Amygdala (tissue), 56 donors: Measurements from ENCODE around the gene HECW1.
A peak's percentile ranks its signal among the peaks of the same experiment; 100 is the strongest.
"Not testable (repeated sequence)": the region's sequence is repeated elsewhere in the genome, so short reads cannot be mapped to it uniquely, and the experiment has no call there.

ENCODE experiments used
- DNase-seq, 56 donors: peaks; one replicate each; lab custom pipeline; 2025; lab: John Stamatoyannopoulos, UW

HECW1 gene

DNA sequence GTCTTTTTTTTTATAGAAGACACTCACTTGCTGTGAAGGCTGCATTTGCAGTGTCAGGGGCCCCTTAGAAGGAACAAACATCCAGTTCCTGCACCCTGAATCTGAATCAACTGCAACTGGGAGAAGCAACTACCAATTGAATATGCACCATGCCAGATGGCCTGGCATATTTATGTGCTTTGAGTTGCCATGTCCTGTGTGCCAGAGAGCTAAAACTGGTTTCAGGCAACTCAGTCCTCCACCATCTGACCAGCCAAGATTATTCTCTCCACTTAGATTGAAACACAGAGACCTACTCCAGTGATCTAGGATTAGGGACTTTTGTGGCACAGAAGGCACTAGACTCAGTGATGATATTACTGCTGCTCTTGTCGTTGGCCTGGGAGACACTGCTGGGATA, 225.4 kb downstream of the HECW1 start:
- DNase-seq: no peak

DNA sequence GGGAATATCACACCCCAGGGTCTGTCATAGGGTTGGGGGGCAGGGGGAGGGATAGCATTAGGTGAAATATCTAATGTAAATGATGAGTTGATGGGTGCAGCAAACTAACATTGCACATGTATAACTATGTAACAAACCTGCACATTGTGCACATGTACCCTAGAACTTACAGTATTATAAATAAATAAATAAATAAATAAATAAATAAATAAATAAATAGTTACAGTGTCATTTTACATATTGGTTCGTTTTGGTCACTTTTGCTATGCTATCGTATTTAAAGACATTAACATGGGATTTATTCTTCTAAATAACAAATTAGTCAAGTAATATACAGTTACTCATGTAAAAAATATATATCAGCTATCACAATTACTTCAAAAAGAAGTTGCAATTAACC, 228.7 kb downstream of the HECW1 start:
- DNase-seq: no peak

DNA sequence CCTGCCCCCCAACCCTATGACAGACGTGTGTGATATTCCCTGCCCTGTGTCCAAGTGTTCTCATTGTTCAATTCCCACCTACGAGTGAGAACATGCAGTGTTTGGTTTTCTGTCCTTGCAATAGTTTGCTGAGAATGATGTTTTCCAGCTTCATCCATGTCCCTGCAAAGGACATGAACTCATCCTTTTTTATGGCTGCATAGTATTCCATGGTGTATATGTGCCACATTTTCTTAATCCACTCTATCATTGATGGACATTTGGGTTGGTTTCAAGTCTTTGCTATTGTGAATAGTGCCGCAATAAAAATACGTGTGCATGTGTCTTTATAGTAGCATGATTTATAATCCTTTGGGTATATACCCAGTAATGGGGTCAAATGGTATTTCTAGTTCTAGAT, 231.0 kb downstream of the HECW1 start:
- not testable (repeated sequence) for DNase-seq

DNA sequence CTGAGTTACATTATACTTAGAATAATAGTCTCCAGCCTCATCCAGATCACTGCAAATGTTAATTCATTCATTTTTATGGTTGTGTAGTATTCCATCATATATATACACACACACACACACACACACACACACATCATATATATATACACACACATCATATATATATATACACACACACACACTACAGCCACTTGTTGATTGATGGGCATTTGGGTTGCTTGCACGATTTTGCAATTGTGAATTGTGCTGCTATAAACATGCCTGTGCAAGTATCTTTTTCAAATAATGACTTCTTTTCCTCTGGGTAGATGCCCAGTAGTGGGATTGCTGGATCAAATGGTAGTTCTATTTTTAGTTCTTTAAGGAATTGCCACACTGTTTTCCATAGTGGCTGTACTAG, 233.2 kb downstream of the HECW1 start:
- not testable (repeated sequence) for DNase-seq

DNA sequence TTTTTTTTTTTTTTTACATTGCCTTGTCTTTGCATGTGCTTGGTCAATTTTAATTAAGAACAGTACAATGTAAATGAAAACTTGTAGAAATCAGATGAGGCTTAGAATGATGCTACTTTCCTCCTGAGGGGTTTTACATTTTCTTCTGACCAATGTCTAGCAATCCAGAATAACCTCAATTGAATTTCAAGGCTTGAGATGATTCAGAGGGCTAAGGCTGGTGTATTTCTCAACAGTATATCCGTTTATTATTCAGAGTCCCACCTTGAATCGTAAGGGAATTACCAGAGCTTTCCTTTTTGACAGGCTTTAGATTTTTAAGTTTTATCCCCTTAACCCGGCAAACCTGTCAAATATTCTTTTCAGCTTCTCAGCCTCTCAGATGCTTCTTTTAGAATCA, 239.2 kb downstream of the HECW1 start:
- no peak for DNase-seq

DNA sequence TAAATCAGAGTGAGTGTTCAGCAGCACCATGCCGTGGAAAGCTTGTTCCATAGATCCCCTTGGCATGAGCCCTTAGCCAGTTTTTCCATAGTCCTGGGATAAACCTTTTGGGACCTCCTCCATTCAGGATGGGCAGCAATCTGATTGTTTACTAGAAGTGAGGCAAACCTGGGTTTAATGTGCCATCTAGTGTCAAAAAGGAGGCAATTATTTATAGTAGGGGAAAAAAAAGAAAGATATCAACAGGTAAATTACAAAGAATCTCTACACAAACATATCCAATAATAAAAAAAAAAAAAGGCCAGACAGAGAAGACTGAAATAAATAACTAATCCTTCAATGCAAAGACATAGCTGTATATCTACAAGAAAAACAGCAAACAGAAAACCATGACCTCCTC, 241.5 kb downstream of the HECW1 start:
- DNase-seq: no peak

DNA sequence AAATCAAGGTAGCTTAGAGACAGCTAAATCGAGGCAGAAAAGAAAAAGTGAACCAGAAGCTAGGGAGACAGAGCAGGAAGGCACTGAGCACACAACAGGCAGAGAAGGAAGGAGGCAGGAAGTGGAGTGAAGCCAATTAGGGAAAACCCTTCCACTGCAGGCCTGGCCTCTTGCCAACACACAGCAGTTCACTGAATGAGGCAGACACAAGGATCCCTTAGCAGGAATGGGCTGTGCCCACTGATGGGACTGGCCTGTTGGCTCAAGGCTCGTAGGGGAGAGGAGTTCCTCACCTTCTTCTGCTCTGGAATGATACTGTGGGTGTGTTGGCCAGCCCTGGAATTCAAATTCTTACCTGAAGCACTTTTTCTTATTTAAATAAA, 250.2 kb downstream of the HECW1 start:
- DNase-seq: peak in 14 of 56 donors; percentile 3 to 24 (median 8)

DNA sequence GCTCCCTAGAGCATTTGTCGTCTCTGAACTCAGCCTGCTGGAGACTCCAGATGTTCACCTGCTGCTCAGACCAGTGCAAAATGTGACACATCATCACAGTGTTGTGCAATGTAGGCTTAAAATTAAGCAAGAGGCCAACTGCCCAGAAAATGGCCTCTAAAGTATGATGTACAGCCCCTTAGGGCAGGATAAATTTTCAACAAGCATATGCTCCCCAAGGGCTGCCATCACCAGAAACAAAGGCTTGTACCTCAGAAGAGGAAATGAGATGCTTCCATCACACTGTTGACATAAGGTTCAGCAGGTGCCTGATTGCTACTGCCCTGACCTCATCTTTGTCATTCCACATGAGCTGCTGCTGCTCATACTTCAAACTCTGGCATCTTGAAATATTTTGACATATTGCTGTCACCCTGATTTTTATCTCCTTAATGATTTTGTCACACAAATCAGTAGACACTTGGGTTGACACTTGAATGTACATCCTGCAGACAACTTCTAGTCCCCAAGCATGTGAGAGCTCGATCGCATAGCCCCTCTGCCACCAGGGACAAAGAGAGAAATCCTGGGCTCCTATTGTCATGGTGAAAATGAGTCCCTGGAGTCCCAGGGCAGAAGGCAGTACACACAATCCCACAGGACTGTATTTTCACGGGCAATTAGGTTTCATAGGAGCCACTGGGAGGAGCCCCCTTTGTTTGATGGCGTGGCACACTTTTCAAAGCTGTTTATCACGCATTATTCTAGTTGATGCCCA, 250.8 kb downstream of the HECW1 start:
- no peak for DNase-seq

DNA sequence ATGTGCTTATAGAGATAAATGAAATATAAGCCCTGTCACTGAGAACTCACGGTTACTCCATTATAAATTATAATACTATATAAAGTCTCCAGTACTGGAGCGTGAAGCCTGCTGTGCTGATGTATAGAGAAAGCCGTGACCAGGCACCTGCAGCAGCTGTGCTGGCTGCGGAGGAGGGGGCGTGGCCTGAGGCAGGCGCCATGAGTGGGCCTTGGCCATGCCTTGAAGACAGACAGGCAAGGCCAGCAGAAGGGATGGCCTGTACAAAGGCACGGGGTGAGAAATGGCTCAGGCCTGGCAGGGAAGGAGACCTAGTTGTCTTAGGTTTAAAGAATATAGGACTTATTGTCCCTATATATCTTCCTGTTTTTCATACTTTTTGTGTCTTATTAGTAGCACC, 251.9 kb downstream of the HECW1 start:
- DNase-seq: no peak

DNA sequence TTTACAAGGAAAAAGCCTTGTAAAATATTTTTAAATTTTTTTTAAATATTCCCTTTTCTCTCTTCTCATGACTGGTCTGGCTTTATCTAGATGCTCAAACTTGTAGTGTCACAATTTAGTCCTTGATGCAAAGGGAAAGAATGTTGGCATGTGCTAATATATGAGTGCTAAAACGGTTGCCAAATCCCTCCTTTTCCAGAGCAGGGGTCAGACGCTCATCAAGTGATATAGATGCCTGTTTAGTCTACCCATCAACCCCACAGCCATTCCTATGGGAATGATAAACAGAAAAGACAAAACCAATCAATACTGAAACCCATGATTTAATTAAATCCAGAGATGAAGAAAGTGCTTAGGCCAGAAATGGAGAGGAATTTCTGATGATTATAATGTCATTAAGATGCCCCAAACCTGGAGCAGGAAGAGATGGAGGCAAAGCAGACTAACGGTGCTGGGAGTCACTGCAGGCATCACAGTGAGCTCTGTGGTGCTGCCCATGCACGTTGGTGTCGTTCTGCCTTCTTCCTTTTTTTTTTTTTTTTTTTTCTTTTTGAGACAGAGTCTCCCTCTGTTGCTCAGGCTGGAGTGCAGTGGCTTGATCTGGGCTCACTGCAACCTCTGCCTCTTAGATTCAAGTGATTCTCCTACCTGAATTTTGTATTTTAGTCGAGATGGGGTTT, 260.4 kb downstream of the HECW1 start:
- no peak for DNase-seq

DNA sequence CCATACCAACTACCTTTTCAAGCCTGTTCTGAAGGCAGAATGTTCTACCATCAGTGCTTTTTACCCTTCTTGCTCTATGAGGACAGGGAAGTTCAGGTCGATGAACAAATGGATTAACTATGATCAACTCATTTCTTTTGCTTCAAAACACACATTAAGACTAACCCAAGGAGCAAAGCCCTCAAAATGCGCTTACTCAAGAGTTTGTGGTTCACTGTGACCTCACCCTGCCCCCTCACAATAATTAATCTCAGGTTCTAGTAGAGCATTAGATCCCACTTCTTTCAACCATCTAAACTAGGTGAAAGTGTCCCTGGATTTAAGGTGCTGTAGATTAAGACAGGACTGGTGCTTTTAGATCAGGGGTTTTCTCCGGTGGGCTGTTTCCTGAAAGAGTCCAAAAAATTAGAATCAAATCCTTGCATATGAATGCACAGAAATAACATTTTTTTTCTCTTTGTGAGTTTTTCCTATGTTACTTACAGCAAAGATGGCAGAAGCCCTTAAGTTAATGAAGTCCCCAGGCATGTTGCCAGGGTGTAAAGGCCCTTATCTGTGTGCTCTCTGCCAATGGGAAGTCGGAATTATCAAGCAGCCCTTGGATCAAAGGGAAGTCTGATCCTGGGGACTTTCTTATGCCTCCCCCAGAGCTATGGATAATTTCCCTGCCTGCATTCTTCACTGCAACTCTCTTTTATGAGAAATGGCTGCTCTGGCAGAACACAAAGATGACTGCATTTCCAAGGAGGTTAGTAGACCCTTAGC, 264.9 kb downstream of the HECW1 start:
- DNase-seq: no peak

DNA sequence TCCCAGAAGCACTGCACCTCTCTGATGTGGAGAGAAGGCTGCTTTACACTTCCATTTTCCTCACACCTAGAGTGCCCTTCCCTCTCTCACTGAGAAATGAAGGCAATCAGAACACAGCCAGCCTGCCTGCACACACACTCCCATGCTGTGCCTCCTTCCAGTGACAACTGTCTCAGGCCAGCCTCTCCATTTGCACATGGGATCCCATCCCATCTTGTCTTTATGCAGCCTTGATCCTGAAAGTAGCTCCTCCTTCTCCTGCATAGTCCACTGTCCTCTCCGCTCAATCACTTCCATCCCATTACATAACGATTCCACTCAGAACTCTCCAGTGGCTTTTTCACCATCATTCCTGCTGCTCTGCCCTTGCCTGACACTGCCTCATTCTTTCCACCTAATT, 266.8 kb downstream of the HECW1 start:
- DNase-seq: no peak

DNA sequence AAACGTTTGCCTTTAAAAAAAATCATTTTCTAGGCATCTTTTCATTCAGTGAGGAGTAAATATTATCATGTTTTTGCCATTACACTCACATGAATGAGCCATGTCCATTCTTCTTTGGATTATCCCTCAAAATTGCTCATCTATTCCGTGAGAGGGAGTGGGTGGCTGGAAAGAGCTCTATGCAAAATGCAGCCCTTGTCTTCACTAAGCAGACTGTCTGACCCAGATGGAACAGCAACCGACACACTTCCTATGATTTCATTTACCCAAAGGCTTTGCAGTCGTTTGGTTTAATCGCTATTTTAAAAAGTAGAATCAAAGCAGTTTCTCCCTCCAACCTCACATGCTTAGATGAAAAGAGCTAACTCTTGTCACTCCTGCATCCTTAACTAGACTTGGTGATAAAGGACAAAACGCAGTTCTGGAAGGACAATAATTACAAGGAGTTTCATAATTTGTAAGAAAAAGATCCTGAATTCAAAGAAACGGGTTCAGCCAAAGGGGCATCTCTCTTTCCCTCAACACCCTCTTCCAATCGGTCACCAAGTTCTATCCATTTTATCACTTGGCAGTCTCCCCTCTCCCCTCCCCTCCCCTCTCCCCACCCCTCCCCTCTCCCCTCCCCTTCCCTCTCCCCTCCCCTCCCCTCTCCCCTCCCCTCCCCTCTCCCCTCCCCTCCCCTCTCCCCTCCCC, 272.3 kb downstream of the HECW1 start:
- peak in 1 of 56 donors; percentile 2 for DNase-seq

DNA sequence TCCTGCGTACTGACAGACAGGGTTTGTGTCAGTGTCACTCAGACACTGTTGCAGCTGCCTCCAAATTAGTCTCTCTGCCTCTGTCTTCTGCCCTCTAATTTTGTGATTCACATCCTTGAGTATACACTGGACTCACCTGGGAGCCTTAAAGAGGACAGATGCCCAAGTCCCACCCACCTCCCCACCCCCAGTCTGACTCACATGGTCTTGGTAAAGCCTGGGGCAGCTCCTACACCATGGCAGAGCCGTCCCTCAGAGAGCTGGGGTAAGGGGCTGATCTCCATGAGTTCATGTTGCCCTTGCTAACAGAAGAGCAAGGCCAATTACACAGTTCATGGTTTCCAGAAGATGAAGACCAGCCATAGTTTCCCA, 272.8 kb downstream of the HECW1 start:
- DNase-seq: no peak

DNA sequence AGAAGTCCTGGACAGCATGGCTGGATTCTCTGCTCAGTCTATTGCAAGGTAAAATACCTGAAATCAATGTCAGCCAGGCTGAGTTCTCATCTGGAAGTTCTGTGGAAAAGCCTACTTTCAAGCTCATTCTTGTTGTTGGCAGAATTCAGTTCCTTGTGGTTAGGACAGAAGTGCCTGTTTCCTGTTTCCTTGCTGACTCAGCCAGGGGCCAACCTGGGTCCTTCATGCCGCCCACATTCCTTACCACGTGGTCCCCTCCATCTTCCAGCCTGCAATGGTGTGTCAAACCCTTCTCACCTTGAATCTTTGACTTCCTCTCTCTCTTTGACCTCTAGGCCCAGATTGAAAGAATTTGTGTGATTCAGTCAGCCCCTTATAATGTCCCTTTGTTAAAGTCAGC, 273.4 kb downstream of the HECW1 start:
- no peak for DNase-seq

DNA sequence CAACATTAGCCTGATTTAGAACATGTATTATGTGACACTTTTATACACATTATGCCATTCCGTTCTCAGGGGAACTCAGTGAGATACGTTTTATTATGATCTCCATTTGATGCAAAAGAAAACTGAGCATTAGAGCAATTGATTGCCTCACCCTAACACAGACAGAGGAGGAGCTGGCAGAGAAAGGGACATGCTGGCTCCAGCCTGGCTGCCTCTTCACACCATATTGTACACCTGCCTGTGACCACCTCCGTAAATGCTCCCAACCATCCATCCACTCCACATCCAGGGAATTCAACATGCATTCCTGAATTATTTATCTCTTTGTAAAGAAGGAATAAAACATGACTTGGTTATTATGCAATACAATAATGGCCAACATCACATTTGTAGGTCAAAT, 275.5 kb downstream of the HECW1 start:
- no peak for DNase-seq

DNA sequence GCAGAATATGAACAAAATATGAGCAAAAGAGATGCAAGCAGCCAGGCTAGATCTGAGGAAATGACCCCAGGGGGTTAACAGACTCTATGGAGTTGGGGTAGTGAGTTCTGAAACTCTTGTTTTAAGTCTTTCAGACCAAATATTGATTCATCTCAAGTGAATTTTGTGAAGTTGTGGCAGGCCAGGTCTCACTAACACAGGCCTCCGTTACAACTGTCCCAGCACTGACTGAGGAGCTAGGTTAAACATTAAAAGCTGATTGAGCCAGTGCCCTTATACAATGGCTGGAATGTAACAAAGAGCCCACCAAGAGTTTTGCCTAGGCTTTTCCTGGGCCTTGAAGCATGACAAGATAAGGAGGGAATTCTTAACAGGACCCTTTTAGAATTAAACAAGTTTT, 278.1 kb downstream of the HECW1 start:
- DNase-seq: no peak

DNA sequence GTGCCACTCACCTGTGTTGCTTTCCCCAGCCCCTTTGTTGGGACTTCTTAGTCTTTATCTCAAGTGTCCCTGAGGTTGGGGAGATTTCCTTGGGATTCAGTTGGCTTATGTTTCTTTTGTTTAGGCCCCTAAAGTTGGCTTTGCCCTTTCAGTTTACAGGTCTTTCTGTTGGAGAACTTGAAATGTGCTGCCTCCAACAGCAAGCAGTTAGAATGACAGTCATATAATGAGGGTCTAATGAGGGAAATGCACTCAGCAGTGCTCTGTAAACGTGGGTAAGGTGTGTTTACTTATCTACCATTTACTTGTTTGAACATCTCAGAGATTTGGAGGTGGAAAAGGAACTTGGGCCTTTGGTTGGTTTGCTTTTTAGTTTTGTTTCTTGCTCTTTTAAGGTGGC, 279.1 kb downstream of the HECW1 start:
- DNase-seq: no peak

DNA sequence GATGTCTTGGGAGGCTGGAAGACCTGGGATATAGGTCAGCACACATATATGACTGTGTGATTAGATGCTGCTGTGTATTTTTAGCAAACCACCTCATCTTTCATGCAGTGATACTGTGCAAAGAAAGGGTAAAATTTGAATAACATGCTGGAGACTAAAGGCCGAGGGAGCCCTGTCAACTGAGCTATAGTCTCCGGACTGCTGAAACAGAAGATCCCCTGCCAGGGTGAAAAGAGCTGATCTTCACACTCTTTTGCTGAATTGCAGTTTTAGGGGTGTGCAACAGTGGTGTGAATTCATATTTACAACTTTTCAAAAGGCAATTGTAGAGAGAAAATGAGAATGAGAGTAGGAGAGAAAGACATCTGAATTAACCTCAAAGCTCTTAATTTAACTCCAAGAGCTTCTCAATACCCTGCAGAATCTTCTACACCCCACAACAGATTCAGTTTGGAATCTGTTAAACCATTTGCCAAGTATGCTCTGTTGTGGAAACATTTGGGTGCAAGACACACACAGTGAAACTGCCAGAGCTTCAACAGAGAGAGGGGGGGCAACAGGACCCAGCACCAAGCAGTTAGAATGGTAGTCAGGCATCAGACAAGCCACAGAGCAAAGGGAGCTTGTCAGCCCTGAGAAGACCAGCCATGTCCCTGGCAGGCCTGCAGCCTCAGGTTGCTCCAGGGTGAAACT, 280.3 kb downstream of the HECW1 start:
- no peak for DNase-seq

DNA sequence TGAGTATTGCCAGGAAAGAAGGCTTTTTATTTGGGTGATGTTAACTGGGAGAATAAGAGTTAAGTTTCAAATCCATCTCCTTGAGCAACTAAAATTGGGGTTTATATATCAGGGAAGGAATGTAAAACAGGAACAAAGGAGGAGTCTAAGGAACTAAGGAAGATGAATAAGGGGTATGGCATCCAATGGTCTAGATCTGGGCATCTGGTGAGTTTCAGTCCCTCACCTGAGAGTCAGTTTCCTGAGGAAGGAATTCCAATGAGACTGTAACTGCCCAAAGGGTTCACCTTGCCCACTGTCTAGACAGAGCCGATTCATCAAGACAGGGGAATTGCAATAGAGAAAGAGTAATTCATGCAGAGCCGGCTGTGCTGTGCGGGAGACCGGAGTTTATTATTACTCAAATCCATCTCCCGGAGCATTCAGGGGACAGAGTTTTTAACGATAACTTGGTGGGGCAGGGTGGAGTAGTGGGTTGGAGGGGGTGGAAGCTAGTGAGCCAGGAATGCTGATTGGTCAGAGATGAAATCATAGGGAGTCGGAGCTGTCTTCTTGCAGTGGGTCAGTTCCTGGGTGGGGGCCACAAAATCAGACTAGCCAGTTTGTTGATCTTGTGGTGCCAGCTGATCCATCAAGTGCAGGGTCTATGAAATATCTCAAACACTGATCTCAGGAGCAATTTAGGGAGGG, 282.1 kb downstream of the HECW1 start:
- no peak for DNase-seq
